ENCODE data around the gene NUPR1. TPM values are rescaled to one million over a fixed set of nuclear protein-coding genes. Genes with fewer than 3 reads are reported as not detected.

NUPR1 gene
- total and polyA plus RNA-seq, 2 of the 13 experiments (the other 11 are each of a cell fraction or from before 2014, with no cell fraction given) = 18.0 to 25.6 TPM

DNA sequence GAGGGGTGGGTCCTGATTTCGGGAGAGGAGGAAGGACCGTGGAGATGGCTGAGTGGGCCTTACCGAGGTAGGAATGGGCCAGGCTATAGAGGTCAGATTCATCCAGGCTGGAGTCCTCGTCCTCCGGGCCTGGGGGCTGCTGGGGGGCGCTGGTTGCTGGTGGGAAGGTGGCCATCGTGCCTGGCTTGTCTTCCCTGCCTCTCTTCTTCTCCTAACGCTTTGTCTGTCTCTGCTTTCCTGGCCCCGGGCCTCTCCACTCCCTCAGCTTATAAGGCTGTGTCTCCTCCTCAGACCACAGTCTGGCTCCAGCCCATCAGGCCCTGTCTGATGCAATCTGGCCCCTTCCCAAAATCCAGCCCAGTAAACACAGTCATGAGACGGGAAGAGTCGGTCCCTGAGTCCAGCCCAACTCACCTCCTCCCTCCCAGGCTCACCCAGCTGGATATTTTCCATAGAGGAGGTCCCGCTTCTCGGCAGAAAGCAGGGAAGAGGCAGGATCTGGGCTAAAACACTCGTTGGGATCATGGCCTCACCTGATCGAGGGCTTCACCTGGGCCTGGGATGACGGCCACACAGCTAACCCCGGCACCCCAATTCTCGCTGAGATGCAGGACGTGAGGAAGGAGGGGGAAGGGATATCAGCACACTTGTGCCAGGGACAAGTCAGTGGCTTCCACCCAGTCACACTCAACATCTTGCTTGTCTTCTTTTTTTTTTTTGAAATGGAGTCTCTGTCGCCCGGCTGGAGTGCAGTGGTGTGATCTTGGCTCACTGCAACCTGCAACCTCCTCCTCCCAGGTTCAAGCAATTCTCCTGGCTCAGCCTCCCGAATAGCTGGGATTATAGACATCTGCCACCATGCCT is at the start of gene NUPR1 (continued):
- TF ChIP-seq ZNF839 (CRISPR knock-in tag; IDR thresholded peaks at IDR 0.05; ENCODE audit: borderline replicate concordance) (0 out of 2 replicates have a peak, but pooled peaks have one; percentile 15), ZNF564 (CRISPR knock-in tag; IDR thresholded peaks at IDR 0.05) (no peak), IKZF1 (IDR thresholded peaks at IDR 0.05) (no peak), HOXA3 (CRISPR knock-in tag; IDR thresholded peaks at IDR 0.05) (peak; percentile 71), ZNF678 (CRISPR knock-in tag; IDR thresholded peaks at IDR 0.05) (no peak), ZEB1 (IDR thresholded peaks at IDR 0.05; ENCODE audit: insufficient replicate concordance, low read depth) (no peak), ZNF703 (CRISPR knock-in tag; IDR thresholded peaks at IDR 0.05; ENCODE audit: borderline replicate concordance) (no peak), TAF15 (IDR thresholded peaks at IDR 0.05; ENCODE audit: low read depth, low read length, poor library complexity, severe bottlenecking) (no peak), TBP (CRISPR knock-in tag; IDR thresholded peaks at IDR 0.05) (0 out of 2 replicates have a peak, but pooled peaks have one; percentile 38), ZNF850 (CRISPR knock-in tag; conservative IDR thresholded peaks at IDR 0.05) (no peak), JUN (CRISPR knock-in tag; IDR thresholded peaks at IDR 0.05) (0 out of 2 replicates have a peak, but pooled peaks have one; percentile 17), ZNF616 (CRISPR knock-in tag; IDR thresholded peaks at IDR 0.05; ENCODE audit: low read depth) (no peak), MIER3 (CRISPR knock-in tag; IDR thresholded peaks at IDR 0.05; ENCODE audit: borderline replicate concordance) (no peak), ERF (CRISPR knock-in tag; IDR thresholded peaks at IDR 0.05) (peak; percentile 66), SP2 (CRISPR knock-in tag; IDR thresholded peaks at IDR 0.05) (0 out of 2 replicates have a peak, but pooled peaks have one; percentile 20)
- TF ChIP-seq, protein P1, sequence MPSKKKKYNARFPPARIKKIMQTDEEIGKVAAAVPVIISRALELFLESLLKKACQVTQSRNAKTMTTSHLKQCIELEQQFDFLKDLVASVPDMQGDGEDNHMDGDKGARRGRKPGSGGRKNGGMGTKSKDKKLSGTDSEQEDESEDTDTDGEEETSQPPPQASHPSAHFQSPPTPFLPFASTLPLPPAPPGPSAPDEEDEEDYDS (CRISPR knock-in tag; IDR thresholded peaks at IDR 0.05) = peak; percentile 80; the same call in 1 of the 2 replicates
- TF ChIP-seq, protein P2, sequence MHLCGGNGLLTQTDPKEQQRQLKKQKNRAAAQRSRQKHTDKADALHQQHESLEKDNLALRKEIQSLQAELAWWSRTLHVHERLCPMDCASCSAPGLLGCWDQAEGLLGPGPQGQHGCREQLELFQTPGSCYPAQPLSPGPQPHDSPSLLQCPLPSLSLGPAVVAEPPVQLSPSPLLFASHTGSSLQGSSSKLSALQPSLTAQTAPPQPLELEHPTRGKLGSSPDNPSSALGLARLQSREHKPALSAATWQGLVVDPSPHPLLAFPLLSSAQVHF (CRISPR knock-in tag; IDR thresholded peaks at IDR 0.05) = no peak
- TF ChIP-seq, protein P3, sequence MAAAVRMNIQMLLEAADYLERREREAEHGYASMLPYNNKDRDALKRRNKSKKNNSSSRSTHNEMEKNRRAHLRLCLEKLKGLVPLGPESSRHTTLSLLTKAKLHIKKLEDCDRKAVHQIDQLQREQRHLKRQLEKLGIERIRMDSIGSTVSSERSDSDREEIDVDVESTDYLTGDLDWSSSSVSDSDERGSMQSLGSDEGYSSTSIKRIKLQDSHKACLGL (CRISPR knock-in tag; IDR thresholded peaks at IDR 0.05) = no peak; the same call in 1 of the 2 replicates
- TF ChIP-seq, protein P4, sequence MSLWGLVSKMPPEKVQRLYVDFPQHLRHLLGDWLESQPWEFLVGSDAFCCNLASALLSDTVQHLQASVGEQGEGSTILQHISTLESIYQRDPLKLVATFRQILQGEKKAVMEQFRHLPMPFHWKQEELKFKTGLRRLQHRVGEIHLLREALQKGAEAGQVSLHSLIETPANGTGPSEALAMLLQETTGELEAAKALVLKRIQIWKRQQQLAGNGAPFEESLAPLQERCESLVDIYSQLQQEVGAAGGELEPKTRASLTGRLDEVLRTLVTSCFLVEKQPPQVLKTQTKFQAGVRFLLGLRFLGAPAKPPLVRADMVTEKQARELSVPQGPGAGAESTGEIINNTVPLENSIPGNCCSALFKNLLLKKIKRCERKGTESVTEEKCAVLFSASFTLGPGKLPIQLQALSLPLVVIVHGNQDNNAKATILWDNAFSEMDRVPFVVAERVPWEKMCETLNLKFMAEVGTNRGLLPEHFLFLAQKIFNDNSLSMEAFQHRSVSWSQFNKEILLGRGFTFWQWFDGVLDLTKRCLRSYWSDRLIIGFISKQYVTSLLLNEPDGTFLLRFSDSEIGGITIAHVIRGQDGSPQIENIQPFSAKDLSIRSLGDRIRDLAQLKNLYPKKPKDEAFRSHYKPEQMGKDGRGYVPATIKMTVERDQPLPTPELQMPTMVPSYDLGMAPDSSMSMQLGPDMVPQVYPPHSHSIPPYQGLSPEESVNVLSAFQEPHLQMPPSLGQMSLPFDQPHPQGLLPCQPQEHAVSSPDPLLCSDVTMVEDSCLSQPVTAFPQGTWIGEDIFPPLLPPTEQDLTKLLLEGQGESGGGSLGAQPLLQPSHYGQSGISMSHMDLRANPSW (CRISPR knock-in tag; IDR thresholded peaks at IDR 0.05; ENCODE audit: borderline replicate concordance) = no peak
- TF ChIP-seq, protein P5, sequence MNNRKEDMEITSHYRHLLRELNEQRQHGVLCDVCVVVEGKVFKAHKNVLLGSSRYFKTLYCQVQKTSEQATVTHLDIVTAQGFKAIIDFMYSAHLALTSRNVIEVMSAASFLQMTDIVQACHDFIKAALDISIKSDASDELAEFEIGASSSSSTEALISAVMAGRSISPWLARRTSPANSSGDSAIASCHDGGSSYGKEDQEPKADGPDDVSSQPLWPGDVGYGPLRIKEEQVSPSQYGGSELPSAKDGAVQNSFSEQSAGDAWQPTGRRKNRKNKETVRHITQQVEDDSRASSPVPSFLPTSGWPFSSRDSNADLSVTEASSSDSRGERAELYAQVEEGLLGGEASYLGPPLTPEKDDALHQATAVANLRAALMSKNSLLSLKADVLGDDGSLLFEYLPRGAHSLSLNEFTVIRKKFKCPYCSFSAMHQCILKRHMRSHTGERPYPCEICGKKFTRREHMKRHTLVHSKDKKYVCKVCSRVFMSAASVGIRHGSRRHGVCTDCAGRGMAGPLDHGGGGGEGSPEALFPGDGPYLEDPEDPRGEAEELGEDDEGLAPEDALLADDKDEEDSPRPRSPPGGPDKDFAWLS (CRISPR knock-in tag; IDR thresholded peaks at IDR 0.05; ENCODE audit: borderline replicate concordance) = no peak
